GM12873 (cell line): ENCODE results near the gene SNX8.

Experiments
- CTCF ChIP-seq: IDR thresholded peaks from 2 replicates; pipeline ENCODE4 v1.5.1; 2012; ENCODE audit warnings: low read depth, mild to moderate bottlenecking, moderate library complexity, low read length, control low read depth; ENCODE audit not compliant: insufficient read depth; ENCODE audit errors: missing control alignments

The SNX8 gene

GRCh38 chr7:2278026-2278425 is 36.2 kb downstream of the SNX8 start:
- no peak for TF ChIP-seq CTCF

- TF ChIP-seq CTCF, result no peak
Measured at GRCh38 chr7:2276107-2276506, 38.1 kb downstream of the SNX8 start.

DNA sequence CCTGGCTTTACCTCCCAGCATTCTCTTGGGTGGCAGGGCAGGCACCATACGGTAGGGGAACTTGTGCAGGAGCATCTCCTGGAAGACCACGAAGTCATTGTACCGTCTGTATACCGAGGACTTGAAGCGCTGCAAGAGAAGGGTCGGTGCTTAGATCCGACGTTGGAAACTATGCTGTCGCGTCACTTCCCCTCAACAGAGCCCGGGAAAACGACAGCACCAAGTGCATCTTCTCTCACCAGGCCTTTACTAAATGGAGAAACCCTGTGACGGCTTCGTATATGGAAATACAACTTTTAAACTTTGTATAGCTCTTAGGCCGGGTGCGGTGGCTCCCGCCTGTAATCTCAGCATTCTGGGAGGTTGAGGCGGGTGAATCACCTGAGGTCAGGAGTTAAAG is 39.1 kb downstream of the SNX8 start:
- no peak for TF ChIP-seq CTCF

GRCh38 chr7:2274666-2275065 is 39.6 kb downstream of the SNX8 start:
- no peak for TF ChIP-seq CTCF

GRCh38 chr7:2273866-2274265 is 40.4 kb downstream of the SNX8 start:
- no peak for TF ChIP-seq CTCF

- no peak for TF ChIP-seq CTCF
Measured at GRCh38 chr7:2272031-2272430, 42.2 kb downstream of the SNX8 start.

DNA sequence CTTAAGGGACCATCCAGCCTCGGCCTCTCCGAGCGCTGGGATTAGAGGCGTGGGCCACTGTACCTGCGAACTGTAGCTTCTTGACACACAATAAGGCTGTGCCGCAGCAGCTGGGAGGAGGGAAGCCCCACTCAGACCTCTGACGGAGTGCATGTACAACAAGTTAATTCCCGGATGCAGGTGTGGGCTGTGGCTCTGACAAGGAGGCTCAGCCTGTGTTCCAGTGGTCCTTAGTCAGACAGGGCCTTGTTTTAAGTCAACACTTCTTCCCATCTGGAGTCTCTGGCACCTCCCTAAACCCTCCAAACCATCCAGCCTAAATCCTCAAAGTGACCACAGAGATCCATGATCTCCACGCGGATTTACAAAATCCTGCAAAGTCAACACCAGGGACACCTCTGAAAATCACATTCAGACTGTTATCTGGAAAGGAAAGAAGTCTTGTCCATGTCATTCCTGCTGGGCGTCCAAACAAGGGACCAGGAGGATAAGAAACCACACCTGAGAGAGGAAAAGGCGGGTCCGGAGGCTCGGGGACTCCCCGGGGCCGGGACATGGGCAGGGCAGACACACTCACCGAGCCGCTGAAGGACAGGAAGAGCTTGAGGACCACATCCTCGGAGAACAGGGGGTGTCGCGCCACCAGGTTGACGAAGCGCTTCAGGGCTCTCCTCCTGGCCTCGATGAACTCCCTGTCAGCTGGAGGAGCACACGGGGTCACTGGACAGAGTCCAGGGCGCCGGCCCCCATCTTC is 42.8 kb downstream of the SNX8 start:
- TF ChIP-seq CTCF, result no peak
